Heart right ventricle (tissue), 16 donors: ENCODE measurements around the gene FOLR1. TPM values are rescaled to one million over a fixed set of nuclear protein-coding genes. Genes with fewer than 3 reads are reported as not detected.
"Not testable (repeated sequence)": the region's sequence is repeated elsewhere in the genome, so short reads cannot be mapped to it uniquely, and the experiment has no call there.

Experiments used
- ATAC-seq, 8 donors: fragments of 200-7000 bp; cut with Tn5 transposase; one replicate each; pipeline ENCODE4 v1.9.1; 2020; ENCODE audit warnings: mild to moderate bottlenecking in 8 of 8, moderate library complexity in 8 of 8, moderate number of reproducible peaks in 1 of 8
- DNase-seq, 2 donors: peaks; one replicate each; pipeline ENCODE4 v3.0.0-alpha.2; 2020
- H3K27ac ChIP-seq, 10 donors: fragments of 200-600 bp; sonication (generic) in 2 of 10; one replicate each; pipeline versions ENCODE4 v1.5.0 to v1.8.0; 2020 to 2022; ENCODE audit warnings: mild to moderate bottlenecking in 3 of 10
- H3K27me3 ChIP-seq, 7 donors: fragments of 200-600 bp; one replicate each; pipeline ENCODE4 v1.8.0; 2021 to 2022; ENCODE audit warnings: mild to moderate bottlenecking in 2 of 7
- H3K36me3 ChIP-seq, 9 donors: fragments of 200-600 bp; sonication (generic) in 1 of 9; one replicate each; pipeline versions ENCODE4 v1.5.0 to v1.8.0; 2020 to 2022; ENCODE audit warnings: mild to moderate bottlenecking in 2 of 9
- H3K4me1 ChIP-seq, 9 donors: fragments of 200-600 bp; sonication (generic) in 1 of 9; one replicate each; pipeline versions ENCODE4 v1.5.0 to v1.8.0; 2020 to 2022; ENCODE audit warnings: mild to moderate bottlenecking in 4 of 9
- H3K4me3 ChIP-seq, 10 donors: fragments of 200-600 bp; sonication (generic) in 2 of 10; one replicate each; pipeline versions ENCODE4 v1.5.0 to v1.8.0; 2020 to 2022; ENCODE audit warnings: mild to moderate bottlenecking in 7 of 10, moderate library complexity in 2 of 10
- H3K9me3 ChIP-seq, 11 donors: fragments of 200-600 bp in 10 of 11; sonication (generic) in 2 of 11; one replicate each; pipeline versions ENCODE4 v1.5.0 to v1.8.0; 2013 to 2022; ENCODE audit warnings: mild to moderate bottlenecking in 2 of 11, control low read depth in 1 of 11, moderate library complexity in 1 of 11
- WGBS, 2 donors: extraction: QIAGEN DNeasy Blood & Tissue Kit; methylation state at CpG; one replicate each; pipeline ENCODE4 v1.1.7; 2013; ENCODE audit warnings: inconsistent platforms in 1 of 2; 5-methylcytosine and 5-hydroxymethylcytosine counted together
- intact Hi-C, 10 donors: fragments of 100-400 bp; cut with DNase I; formaldehyde crosslinking; loops; one replicate each; pipeline versions ENCODE4 v1.11.1 to v1.14.2; 2022
- polyA plus RNA-seq, 2 donors: library from polyadenylated mRNA; stranded (reverse); fragments of 200-250 nt; gene quantifications; one replicate each; pipeline ENCODE4 v1.2.3, GENCODE V29; 2013
- total RNA-seq, 10 donors: library from RNA; stranded (reverse); fragmentation: NEBNext Ultra II Directional in 3 of 10; extraction: Animal tissue kit (Norgen Biotek cat#: 25700) in 3 of 10; gene quantifications; one replicate each; pipeline versions ENCODE4 v1.2.1 to v1.2.4, GENCODE V29; 2021 to 2023
- TF ChIP-seq, protein P1 (sequence below), 9 donors: fragments of 200-600 bp; sonication (generic) in 2 of 9; IDR thresholded peaks; one replicate each; pipeline versions ENCODE4 v1.5.0 to v1.8.0; 2021 to 2022; ENCODE audit warnings: antibody characterized with exemption in 9 of 9, mild to moderate bottlenecking in 5 of 9, moderate library complexity in 1 of 9
- donor health status: Arrhythmogenic right ventricular cardiomyopathy.
- donor health status: ischemic (EF 13 %, LVEDD 7.1; RV severe dilation, severe dysfunction).
- donor health status: healthy with polysubstance abuse.
- donor health status: DM: no; HTN: yes; CAD: no.
- donor health status: DM: no; HTN: no; CAD: no.
- donor health status: ischemic (EF 25% LVEDD 6.9; RV normal size, moderate dysfunction).
- donor health status: ischemic (EF 25% LVEDD 5.7; RV mildly dilated, moderate dysfunction).
- donor health status: healthy.
- donor health status: DM: yes; HTN: yes; CAD: no.
- donor health status: Ischemic cardiomyopathy.
- donor health status: ischemic (EF 35%, LVEDD 5.7; RV mildly dilated, moderate dysfunction).
- donor health status: nonischemic (EF 11% LVEDD 7.7; RV severe dilation, severe dysfunction).
- donor health status: DM: yes; HTN: yes; CAD: no.
- donor health status: PGD.
- donor health status: ischemic (EF 29% LVEDD 5.4; RV normal size, mild dysfunction).
- donor health status: nonischemic (EF 23%, LVEDD 6.1; RV moderate dilation, normal function).

Gene FOLR1
- total and polyA plus RNA-seq, 12 donors = 0.16 to 1.4 (median 0.42) TPM; not detected in 3

DNA sequence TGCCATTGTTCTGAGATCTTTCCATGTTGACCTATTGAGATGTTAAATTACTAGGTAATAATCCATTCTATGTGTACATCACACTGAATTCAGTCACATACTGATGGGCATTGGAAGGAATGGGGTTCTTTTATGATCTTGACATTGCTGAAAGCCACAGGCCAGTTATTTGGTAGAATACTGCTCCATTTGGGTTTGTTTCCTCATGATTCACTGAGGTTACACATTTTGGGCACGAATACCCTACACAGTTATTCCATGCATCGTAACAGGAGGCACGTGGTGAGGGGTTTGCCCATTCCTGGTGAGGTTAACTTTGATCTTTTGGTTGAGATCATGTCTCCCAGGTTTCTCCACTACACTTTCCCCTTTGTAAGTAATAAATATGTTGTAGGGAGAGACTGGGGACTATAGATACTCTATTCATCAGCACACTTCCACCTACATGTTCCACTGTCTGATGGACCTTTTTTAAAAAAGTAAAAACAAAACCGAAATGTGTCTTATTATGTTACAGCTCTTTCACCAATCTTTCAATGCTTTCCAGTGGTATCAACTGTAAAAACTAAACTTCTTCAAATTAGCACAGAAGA, 12.0 kb upstream of the FOLR1 start:
- Histone ChIP-seq H3K4me3 (no peak overlapping the region), H3K9me3 (no peaks in the 10 kb centered on the region), H3K27ac (no peak overlapping the region), H3K36me3 (no peaks in the 10 kb centered on the region), H3K4me1 (no peaks in the 10 kb centered on the region), H3K27me3 (peaks cover 0 to 6% (median 0%) of the 10 kb centered on the region in 7 donors)
- 80 to 82% methylated on average over 4 of the region's 4 CpGs for WGBS, 2 donors
- TF ChIP-seq, protein P1, sequence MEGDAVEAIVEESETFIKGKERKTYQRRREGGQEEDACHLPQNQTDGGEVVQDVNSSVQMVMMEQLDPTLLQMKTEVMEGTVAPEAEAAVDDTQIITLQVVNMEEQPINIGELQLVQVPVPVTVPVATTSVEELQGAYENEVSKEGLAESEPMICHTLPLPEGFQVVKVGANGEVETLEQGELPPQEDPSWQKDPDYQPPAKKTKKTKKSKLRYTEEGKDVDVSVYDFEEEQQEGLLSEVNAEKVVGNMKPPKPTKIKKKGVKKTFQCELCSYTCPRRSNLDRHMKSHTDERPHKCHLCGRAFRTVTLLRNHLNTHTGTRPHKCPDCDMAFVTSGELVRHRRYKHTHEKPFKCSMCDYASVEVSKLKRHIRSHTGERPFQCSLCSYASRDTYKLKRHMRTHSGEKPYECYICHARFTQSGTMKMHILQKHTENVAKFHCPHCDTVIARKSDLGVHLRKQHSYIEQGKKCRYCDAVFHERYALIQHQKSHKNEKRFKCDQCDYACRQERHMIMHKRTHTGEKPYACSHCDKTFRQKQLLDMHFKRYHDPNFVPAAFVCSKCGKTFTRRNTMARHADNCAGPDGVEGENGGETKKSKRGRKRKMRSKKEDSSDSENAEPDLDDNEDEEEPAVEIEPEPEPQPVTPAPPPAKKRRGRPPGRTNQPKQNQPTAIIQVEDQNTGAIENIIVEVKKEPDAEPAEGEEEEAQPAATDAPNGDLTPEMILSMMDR (IDR thresholded peaks at IDR 0.05) = no peak
- DNase-seq (no peak), ATAC-seq (no peak)
- intact Hi-C loops = no loop called here

GRCh38 chr11:72180892-72181552, 10.9 kb upstream of the FOLR1 start:
- H3K27me3 ChIP-seq, DNase-seq, intact Hi-C loops, H3K4me1 ChIP-seq, H3K9me3 ChIP-seq, H3K36me3 ChIP-seq, H3K4me3 ChIP-seq, H3K27ac ChIP-seq: not testable (repeated sequence)
- ATAC-seq = peak in 4 of 8 donors; percentile 21 to 62 (median 46)
- WGBS, 2 donors = 46 to 55% methylated on average over 7 of the region's 7 CpGs

GRCh38 chr11:72181553-72181958, 10.4 kb upstream of the FOLR1 start:
- WGBS, 2 donors = 64 to 77% methylated on average over 3 of the region's 3 CpGs
- H3K4me3 ChIP-seq, H3K36me3 ChIP-seq, H3K9me3 ChIP-seq, H3K27me3 ChIP-seq, DNase-seq, H3K4me1 ChIP-seq, intact Hi-C loops, H3K27ac ChIP-seq: not testable (repeated sequence)
- ATAC-seq = peak in 2 of 8 donors; percentile 23 to 63

- no peak for ATAC-seq
- intact Hi-C loops = no loop called here
- DNase-seq = no peak
- Histone ChIP-seq H3K4me1 (no peaks in the 10 kb centered on the region), H3K27me3 (no peaks in the 10 kb centered on the region), H3K36me3 (no peaks in the 10 kb centered on the region), H3K27ac (no peak overlapping the region), H3K9me3 (no peaks in the 10 kb centered on the region), H3K4me3 (no peak overlapping the region)
- 88 to 97% methylated on average over 1 of the region's 1 CpG for WGBS, 2 donors
- TF ChIP-seq, protein P1 (IDR thresholded peaks at IDR 0.05) = no peak
These were observed 3.7 kb upstream of the FOLR1 start for GRCh38 chr11:72188267-72188666.

- H3K27ac ChIP-seq = no peak overlapping the region
- H3K27me3 ChIP-seq = no peaks in the 10 kb centered on the region
- no peaks in the 10 kb centered on the region for H3K4me1 ChIP-seq
- no peak overlapping the region for H3K4me3 ChIP-seq
- DNase-seq (peak in 1 of 2 donors; percentile 8), ATAC-seq (peak; percentile 42 to 89 (median 70))
- intact Hi-C loops = no loop called here
- TF ChIP-seq, protein P1 (IDR thresholded peaks at IDR 0.05) = no peak
- WGBS, 2 donors = 53 to 54% methylated on average over 3 of the region's 3 CpGs
- H3K36me3 ChIP-seq = no peaks in the 10 kb centered on the region
- no peaks in the 10 kb centered on the region for H3K9me3 ChIP-seq
These were observed 2.3 kb upstream of the FOLR1 start for GRCh38 chr11:72189455-72190250.
